HG02840 (cell line): Measurements from ENCODE around the gene ROPN1B.
"Not testable (repeated sequence)": the region's sequence is repeated elsewhere in the genome, so short reads cannot be mapped to it uniquely, and the experiment has no call there.

Experiments
- ATAC-seq: cut with Tn5 transposase; IDR thresholded peaks from one replicate; pipeline ENCODE4 v1.9.1; 2021; ENCODE audit warnings: mild to moderate bottlenecking, moderate library complexity, moderate number of reproducible peaks; ENCODE audit not compliant: unreplicated experiment, low FRiP score

ROPN1B gene

GRCh38 chr3:125957674-125958510 lies 11.1 kb upstream of the ROPN1B start:
- ATAC-seq, result no peak

- no peak for ATAC-seq
Observed at GRCh38 chr3:125958511-125959316, 10.3 kb upstream of the ROPN1B start.

GRCh38 chr3:125959317-125960065 lies 9.5 kb upstream of the ROPN1B start:
- no peak for ATAC-seq

- ATAC-seq, result no peak
Observed at GRCh38 chr3:125960066-125960424, 8.9 kb upstream of the ROPN1B start.

- ATAC-seq, result no peak
Observed at GRCh38 chr3:125960456-125961288, 8.3 kb upstream of the ROPN1B start.

- no peak for ATAC-seq
Observed at GRCh38 chr3:125961289-125961589, 7.7 kb upstream of the ROPN1B start.

GRCh38 chr3:125963834-125964233 lies 5.1 kb upstream of the ROPN1B start:
- ATAC-seq, result not testable (repeated sequence)

- no peak for ATAC-seq
Observed at GRCh38 chr3:125965505-125965904, 3.5 kb upstream of the ROPN1B start.

GRCh38 chr3:125967156-125967555 lies 1.8 kb upstream of the ROPN1B start:
- ATAC-seq, result no peak

GRCh38 chr3:125968121-125968520 lies 857 bp upstream of the ROPN1B start:
- not testable (repeated sequence) for ATAC-seq

- not testable (repeated sequence) for ATAC-seq
Observed at GRCh38 chr3:125971997-125972944, 3.3 kb downstream of the ROPN1B start.

- not testable (repeated sequence) for ATAC-seq
Observed at GRCh38 chr3:125975245-125976002, 6.4 kb downstream of the ROPN1B start.

- ATAC-seq, result not testable (repeated sequence)
Observed at GRCh38 chr3:125976003-125976390, 7.0 kb downstream of the ROPN1B start.

GRCh38 chr3:125977104-125977503 lies 8.1 kb downstream of the ROPN1B start:
- ATAC-seq, result not testable (repeated sequence)

- not testable (repeated sequence) for ATAC-seq
Observed at GRCh38 chr3:125984951-125985350, 16.0 kb downstream of the ROPN1B start.

GRCh38 chr3:125990253-125990970 lies 21.4 kb downstream of the ROPN1B start:
- no peak for ATAC-seq

GRCh38 chr3:125996751-125997150 lies 27.8 kb downstream of the ROPN1B start:
- ATAC-seq, result not testable (repeated sequence)

- no peak for ATAC-seq
Observed at GRCh38 chr3:126002189-126002588, 33.2 kb downstream of the ROPN1B start.
